C4-2B (cell line): ENCODE measurements around the gene TMEM123.

Experiments used
- H3K27ac ChIP-seq: fragments of 450-650 bp; 2 replicates; pipeline ENCODE4 v1.5.1; 2017
- ZFX ChIP-seq: fragments of 450-650 bp; IDR thresholded peaks from 2 replicates; pipeline ENCODE4 v1.6.1; 2017
- TF ChIP-seq, protein P1 (sequence below): fragments of 450-650 bp; conservative IDR thresholded peaks from 2 replicates; pipeline ENCODE4 v1.5.1; 2017; ENCODE audit warnings: mild to moderate bottlenecking

Gene TMEM123

DNA sequence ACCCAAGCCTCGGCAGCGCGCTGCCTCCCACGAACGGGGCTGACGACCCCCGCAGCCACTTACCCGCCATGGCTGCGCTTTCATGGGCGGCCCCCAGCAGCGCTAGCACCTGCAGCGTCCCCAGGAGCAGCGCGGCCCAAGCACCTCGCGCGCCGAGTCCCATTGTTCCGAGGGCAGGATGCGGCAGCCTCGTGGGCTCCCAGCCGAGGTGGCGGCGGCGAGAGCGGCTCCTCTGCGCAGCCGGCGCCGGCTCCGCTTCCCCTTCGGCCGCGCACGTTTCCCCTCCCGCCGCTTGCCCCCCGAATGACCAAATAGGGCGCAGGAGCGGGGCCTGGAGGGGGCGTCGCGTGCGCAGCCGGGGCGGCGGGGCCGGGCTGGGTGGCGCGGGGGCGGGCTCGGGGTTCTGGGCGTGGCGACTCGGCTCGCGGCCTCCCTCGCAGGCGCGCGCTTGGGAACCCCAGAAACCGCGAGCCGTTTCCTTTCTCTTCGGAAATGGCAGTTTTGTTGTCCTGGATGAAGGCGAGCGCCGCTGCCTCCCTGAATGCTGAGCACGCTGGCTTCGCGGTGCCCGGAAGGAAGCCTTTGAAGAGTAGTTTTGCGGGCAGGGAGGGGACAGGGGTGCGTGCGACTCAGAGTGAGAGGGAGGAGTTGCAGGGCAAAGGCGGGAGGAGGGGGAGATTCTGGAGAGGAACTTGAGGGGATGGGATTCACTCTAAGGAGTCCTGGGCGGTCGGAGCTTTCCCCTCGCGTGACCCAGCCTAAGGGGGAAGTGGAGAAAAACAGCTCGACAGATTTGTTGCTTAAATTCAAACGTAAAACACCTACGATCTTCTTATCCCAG lies at the start of gene TMEM123:
Gene TMEM123, minus strand, starts transcription at position 305 of the 841 bp plus-strand sequence. Its CDS starts 142 bp downstream, at position 163.
- peak within 1 kb of the TSS; percentile 86 for H3K27ac ChIP-seq
- TF ChIP-seq, protein P1, sequence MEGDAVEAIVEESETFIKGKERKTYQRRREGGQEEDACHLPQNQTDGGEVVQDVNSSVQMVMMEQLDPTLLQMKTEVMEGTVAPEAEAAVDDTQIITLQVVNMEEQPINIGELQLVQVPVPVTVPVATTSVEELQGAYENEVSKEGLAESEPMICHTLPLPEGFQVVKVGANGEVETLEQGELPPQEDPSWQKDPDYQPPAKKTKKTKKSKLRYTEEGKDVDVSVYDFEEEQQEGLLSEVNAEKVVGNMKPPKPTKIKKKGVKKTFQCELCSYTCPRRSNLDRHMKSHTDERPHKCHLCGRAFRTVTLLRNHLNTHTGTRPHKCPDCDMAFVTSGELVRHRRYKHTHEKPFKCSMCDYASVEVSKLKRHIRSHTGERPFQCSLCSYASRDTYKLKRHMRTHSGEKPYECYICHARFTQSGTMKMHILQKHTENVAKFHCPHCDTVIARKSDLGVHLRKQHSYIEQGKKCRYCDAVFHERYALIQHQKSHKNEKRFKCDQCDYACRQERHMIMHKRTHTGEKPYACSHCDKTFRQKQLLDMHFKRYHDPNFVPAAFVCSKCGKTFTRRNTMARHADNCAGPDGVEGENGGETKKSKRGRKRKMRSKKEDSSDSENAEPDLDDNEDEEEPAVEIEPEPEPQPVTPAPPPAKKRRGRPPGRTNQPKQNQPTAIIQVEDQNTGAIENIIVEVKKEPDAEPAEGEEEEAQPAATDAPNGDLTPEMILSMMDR, result no peak
- TF ChIP-seq ZFX, result peak; percentile 80

- TF ChIP-seq ZFX, result no peak
- TF ChIP-seq, protein P1, result no peak
- no peak overlapping the region for H3K27ac ChIP-seq
These were observed 48.3 kb upstream of the TMEM123 start for GRCh38 chr11:102500829-102501228.

GRCh38 chr11:102499931-102500330 lies 47.4 kb upstream of the TMEM123 start:
- TF ChIP-seq, protein P1, result no peak
- no peak for TF ChIP-seq ZFX
- H3K27ac ChIP-seq, result no peak overlapping the region

- no peak overlapping the region for H3K27ac ChIP-seq
- no peak for TF ChIP-seq ZFX
- TF ChIP-seq, protein P1, result no peak
These were observed 46.6 kb upstream of the TMEM123 start for GRCh38 chr11:102499151-102499550.

DNA sequence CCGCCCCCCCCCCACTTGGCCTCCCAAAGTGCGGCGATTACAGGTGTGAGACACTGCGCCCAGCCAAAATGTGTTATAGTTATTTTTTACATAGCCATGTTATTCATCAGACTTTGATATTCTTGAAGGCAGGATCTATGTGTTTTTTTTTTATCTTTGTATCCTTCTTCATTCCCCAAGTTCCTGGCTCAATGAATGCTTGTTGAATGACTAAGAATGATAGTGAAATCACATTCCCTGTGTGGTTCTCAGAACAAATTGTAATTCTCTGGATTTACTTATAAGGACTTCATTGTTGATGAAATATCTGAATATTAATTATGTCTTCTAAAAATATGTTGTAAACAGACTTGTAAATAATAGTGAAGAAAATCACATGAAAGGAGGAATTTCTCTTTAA lies 44.5 kb upstream of the TMEM123 start:
- no peak overlapping the region for H3K27ac ChIP-seq
- TF ChIP-seq, protein P1, result no peak

GRCh38 chr11:102495161-102496042 lies 42.8 kb upstream of the TMEM123 start:
- no peak for TF ChIP-seq ZFX
- TF ChIP-seq, protein P1, result peak; percentile 82
- H3K27ac ChIP-seq, result no peak overlapping the region

GRCh38 chr11:102494216-102494615 lies 41.7 kb upstream of the TMEM123 start:
- no peak overlapping the region for H3K27ac ChIP-seq
- TF ChIP-seq, protein P1, result no peak
- TF ChIP-seq ZFX, result no peak
